ENCODE data around the gene FUT9.
A peak's percentile ranks its signal among the peaks of the same experiment; 100 is the strongest.

The FUT9 gene

DNA sequence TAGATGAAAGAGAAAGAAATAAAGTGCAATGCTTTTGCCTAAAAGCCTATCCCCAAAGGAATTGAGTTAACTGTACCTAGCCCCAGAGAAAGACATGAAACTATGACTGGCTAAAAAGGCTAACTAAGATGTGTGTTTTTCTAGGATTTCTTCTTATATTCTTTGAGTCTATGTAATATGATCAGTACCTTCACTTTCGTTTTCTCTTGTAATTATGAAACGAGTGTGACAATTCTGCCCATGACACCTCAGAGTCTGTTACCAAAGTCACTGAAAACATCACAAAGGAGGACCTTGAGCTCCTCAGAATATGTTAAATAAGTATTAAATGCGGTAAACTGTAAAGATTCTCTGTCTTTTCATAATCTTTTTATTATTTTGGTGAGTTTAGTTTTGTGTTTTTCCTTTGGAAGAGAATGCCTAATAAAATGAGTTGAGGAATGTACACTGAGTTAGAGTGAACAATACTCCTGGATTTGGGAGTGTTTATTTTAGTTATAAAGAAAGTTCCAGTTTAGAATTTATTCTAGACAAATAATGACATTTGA lies 141.3 kb downstream of the FUT9 start:
- peak overlapping the region; percentile 33; the same call in 1 of the 2 replicates for H2AFZ ChIP-seq (ENCODE audit: low read length)
- no peaks in the 10 kb centered on the region for H3K9me2 ChIP-seq (replicated peaks; ENCODE audit: insufficient read depth, low read length)
- H3K27ac ChIP-seq (ENCODE audit: low read length) = no peak overlapping the region

DNA sequence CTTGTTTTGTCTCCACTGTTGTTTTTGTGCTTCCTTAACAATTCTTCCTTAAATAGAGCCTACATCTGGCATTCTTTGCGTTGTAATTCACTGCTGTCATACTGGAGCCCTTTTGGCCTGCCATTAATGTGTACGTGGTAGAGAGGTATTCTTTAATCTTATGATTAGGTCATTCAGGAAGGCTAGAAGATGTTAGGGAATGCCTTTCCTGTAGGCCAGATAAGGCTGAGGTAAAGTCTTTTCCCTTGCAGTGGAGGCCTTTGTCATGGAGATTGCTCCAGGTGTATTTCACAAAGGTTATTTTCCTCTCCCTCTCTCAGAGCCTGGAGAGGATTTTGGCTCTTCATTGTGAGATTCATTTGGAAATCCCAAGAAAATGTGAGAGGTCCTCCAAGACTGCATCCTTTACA lies 146.9 kb downstream of the FUT9 start:
- Histone ChIP-seq H3K36me3 (replicated peaks; ENCODE audit: insufficient read depth, low read length) (no peaks in the 10 kb centered on the region), H2AFZ (ENCODE audit: low read length) (no peak overlapping the region), H3K27ac (ENCODE audit: low read length) (no peak overlapping the region), H3K9me2 (replicated peaks; ENCODE audit: insufficient read depth, low read length) (no peaks in the 10 kb centered on the region), H3K79me2 (ENCODE audit: low read length) (no peaks in the 10 kb centered on the region), H3K9ac (ENCODE audit: low read length) (no peak overlapping the region), H3K4me2 (ENCODE audit: low read depth, low read length) (no peak overlapping the region), H3K27me3 (replicated peaks; ENCODE audit: insufficient read depth, low read length) (no peaks in the 10 kb centered on the region), H4K20me1 (ENCODE audit: insufficient read depth, low read length) (no peaks in the 10 kb centered on the region), H3K4me3 (ENCODE audit: low read length) (no peak overlapping the region), H3K4me1 (ENCODE audit: low read length) (no peaks in the 10 kb centered on the region), H3F3A (ENCODE audit: insufficient read depth, low read length) (no peaks in the 10 kb centered on the region), H3K9me3 (replicated peaks; ENCODE audit: insufficient read depth, low read length) (no peaks in the 10 kb centered on the region)
- no peak for DNase-seq
- TF ChIP-seq EZH2 (optimal IDR thresholded peaks at IDR 0.05; ENCODE audit: low read depth, low read length) (no peak), EZH2phosphoT487 (IDR thresholded peaks at IDR 0.05; ENCODE audit: low read length) (no peak)
- TF ChIP-seq, protein P1, sequence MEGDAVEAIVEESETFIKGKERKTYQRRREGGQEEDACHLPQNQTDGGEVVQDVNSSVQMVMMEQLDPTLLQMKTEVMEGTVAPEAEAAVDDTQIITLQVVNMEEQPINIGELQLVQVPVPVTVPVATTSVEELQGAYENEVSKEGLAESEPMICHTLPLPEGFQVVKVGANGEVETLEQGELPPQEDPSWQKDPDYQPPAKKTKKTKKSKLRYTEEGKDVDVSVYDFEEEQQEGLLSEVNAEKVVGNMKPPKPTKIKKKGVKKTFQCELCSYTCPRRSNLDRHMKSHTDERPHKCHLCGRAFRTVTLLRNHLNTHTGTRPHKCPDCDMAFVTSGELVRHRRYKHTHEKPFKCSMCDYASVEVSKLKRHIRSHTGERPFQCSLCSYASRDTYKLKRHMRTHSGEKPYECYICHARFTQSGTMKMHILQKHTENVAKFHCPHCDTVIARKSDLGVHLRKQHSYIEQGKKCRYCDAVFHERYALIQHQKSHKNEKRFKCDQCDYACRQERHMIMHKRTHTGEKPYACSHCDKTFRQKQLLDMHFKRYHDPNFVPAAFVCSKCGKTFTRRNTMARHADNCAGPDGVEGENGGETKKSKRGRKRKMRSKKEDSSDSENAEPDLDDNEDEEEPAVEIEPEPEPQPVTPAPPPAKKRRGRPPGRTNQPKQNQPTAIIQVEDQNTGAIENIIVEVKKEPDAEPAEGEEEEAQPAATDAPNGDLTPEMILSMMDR (IDR thresholded peaks at IDR 0.05; ENCODE audit: low read length) = no peak

More for the DNA sequence above, 141.3 kb downstream of the FUT9 start:
- DNase-seq = peak; percentile 77
- H3K27me3 ChIP-seq (replicated peaks; ENCODE audit: insufficient read depth, low read length) = no peaks in the 10 kb centered on the region
- no peaks in the 10 kb centered on the region for H3F3A ChIP-seq (ENCODE audit: insufficient read depth, low read length)
- H3K36me3 ChIP-seq (replicated peaks; ENCODE audit: insufficient read depth, low read length) = no peaks in the 10 kb centered on the region
- H3K4me2 ChIP-seq (ENCODE audit: low read depth, low read length) = peak overlapping the region; percentile 83
- TF ChIP-seq EZH2 (optimal IDR thresholded peaks at IDR 0.05; ENCODE audit: low read depth, low read length) (no peak), EZH2phosphoT487 (IDR thresholded peaks at IDR 0.05; ENCODE audit: low read length) (no peak)
- TF ChIP-seq, protein P1 (IDR thresholded peaks at IDR 0.05; ENCODE audit: low read length) = no peak
- peak overlapping the region; percentile 35; the same call in 1 of the 2 replicates for H3K4me3 ChIP-seq (ENCODE audit: low read length)
- H3K9me3 ChIP-seq (replicated peaks; ENCODE audit: insufficient read depth, low read length) = no peaks in the 10 kb centered on the region
- H3K4me1 ChIP-seq (ENCODE audit: low read length) = peaks cover 11% of the 10 kb centered on the region
- H3K79me2 ChIP-seq (ENCODE audit: low read length) = no peaks in the 10 kb centered on the region
- H4K20me1 ChIP-seq (ENCODE audit: insufficient read depth, low read length) = no peaks in the 10 kb centered on the region
- no peak overlapping the region for H3K9ac ChIP-seq (ENCODE audit: low read length)

DNA sequence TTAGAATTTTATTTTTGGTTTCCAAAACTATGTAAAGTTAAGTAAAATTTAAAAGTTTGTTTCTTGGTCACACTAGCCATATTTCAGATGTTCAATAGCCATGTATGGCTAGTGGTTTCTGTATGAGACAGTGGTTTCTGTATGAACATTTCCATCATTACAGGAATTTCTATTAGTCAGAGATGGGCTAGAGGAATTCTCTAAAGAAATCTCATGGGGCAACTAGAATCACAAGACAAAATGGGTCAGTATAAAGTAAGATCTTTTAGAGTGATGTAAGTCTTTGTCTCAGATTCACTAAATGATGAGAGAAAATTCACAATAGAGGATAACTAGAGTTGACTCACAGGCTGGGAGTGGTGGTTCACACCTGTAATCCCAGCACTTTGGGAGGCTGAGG lies 149.0 kb downstream of the FUT9 start:
- no peak overlapping the region for H3K27ac ChIP-seq (ENCODE audit: low read length)

More for the DNA sequence above, 149.0 kb downstream of the FUT9 start:
- Histone ChIP-seq H3K4me2 (ENCODE audit: low read depth, low read length) (no peak overlapping the region), H3K4me3 (ENCODE audit: low read length) (no peak overlapping the region), H3K9ac (ENCODE audit: low read length) (no peak overlapping the region), H3K79me2 (ENCODE audit: low read length) (no peaks in the 10 kb centered on the region), H3F3A (ENCODE audit: insufficient read depth, low read length) (no peaks in the 10 kb centered on the region), H2AFZ (ENCODE audit: low read length) (no peak overlapping the region), H3K9me2 (replicated peaks; ENCODE audit: insufficient read depth, low read length) (no peaks in the 10 kb centered on the region), H3K4me1 (ENCODE audit: low read length) (no peaks in the 10 kb centered on the region), H4K20me1 (ENCODE audit: insufficient read depth, low read length) (no peaks in the 10 kb centered on the region), H3K9me3 (replicated peaks; ENCODE audit: insufficient read depth, low read length) (no peaks in the 10 kb centered on the region), H3K27me3 (replicated peaks; ENCODE audit: insufficient read depth, low read length) (no peaks in the 10 kb centered on the region), H3K36me3 (replicated peaks; ENCODE audit: insufficient read depth, low read length) (no peaks in the 10 kb centered on the region)
- TF ChIP-seq, protein P1 (IDR thresholded peaks at IDR 0.05; ENCODE audit: low read length) = no peak
- TF ChIP-seq EZH2phosphoT487 (IDR thresholded peaks at IDR 0.05; ENCODE audit: low read length) = no peak
- no peak for TF ChIP-seq EZH2 (optimal IDR thresholded peaks at IDR 0.05; ENCODE audit: low read depth, low read length)
- no peak for DNase-seq

Data from MM.1S (cell line).